Neural crest cell (in vitro differentiated cells): ENCODE data around the gene CNTN5. TPM values are rescaled to one million over a fixed set of nuclear protein-coding genes. Genes with fewer than 3 reads are reported as not detected.
"Not testable (repeated sequence)": the region's sequence is repeated elsewhere in the genome, so short reads cannot be mapped to it uniquely, and the experiment has no call there.

Experiments used
- DNase-seq: peaks from one replicate; pipeline ENCODE4 v3.0.0; 2021; ENCODE audit warnings: low read depth, mixed read lengths, low spot score
- H3K27ac Mint-ChIP-seq: one replicate; pipeline ENCODE4 v1.8.0; 2021; ENCODE audit warnings: mild to moderate bottlenecking, mixed read lengths; ENCODE audit not compliant: unreplicated experiment
- H3K27me3 Mint-ChIP-seq: 2 replicates; pipeline ENCODE4 v1.8.0; 2021; ENCODE audit warnings: low read depth, mild to moderate bottlenecking, mixed read lengths
- H3K36me3 Mint-ChIP-seq: 2 replicates; pipeline ENCODE4 v1.8.0; 2021; ENCODE audit warnings: low read depth, mild to moderate bottlenecking, mixed read lengths
- H3K4me1 Mint-ChIP-seq: 2 replicates; pipeline ENCODE4 v1.8.0; 2021; ENCODE audit warnings: mixed read lengths
- H3K4me3 Mint-ChIP-seq: one replicate; pipeline ENCODE4 v1.8.0; 2021; ENCODE audit warnings: mild to moderate bottlenecking, mixed read lengths
- H3K9me3 Mint-ChIP-seq: 2 replicates; pipeline ENCODE4 v1.8.0; 2021; ENCODE audit warnings: mixed read lengths
- total RNA-seq: library from RNA; stranded (reverse); gene quantifications from 2 replicates; pipeline ENCODE4 v1.2.1, GENCODE V29; 2021
- TF ChIP-seq, protein P1 (sequence below): fragments of 200-600 bp; sonication (generic); conservative IDR thresholded peaks from 2 replicates; pipeline ENCODE4 v1.5.0; 2021; ENCODE audit warnings: antibody characterized with exemption, mild to moderate bottlenecking

CNTN5 gene
- total RNA-seq, 1 donor from 2014 or later = not detected

GRCh38 chr11:99281331-99281730, 260.6 kb downstream of the CNTN5 start:
- Mint-ChIP-seq H3K4me1 (peaks cover 17% of the 10 kb centered on the region), H3K36me3 (no peaks in the 10 kb centered on the region), H3K27ac (no peak overlapping the region), H3K9me3 (no peaks in the 10 kb centered on the region), H3K4me3 (no peak overlapping the region), H3K27me3 (no peaks in the 10 kb centered on the region)
- TF ChIP-seq, protein P1, sequence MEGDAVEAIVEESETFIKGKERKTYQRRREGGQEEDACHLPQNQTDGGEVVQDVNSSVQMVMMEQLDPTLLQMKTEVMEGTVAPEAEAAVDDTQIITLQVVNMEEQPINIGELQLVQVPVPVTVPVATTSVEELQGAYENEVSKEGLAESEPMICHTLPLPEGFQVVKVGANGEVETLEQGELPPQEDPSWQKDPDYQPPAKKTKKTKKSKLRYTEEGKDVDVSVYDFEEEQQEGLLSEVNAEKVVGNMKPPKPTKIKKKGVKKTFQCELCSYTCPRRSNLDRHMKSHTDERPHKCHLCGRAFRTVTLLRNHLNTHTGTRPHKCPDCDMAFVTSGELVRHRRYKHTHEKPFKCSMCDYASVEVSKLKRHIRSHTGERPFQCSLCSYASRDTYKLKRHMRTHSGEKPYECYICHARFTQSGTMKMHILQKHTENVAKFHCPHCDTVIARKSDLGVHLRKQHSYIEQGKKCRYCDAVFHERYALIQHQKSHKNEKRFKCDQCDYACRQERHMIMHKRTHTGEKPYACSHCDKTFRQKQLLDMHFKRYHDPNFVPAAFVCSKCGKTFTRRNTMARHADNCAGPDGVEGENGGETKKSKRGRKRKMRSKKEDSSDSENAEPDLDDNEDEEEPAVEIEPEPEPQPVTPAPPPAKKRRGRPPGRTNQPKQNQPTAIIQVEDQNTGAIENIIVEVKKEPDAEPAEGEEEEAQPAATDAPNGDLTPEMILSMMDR = no peak
- no peak for DNase-seq

GRCh38 chr11:99297925-99298324, 277.2 kb downstream of the CNTN5 start:
- not testable (repeated sequence) for H3K27me3 Mint-ChIP-seq, H3K9me3 Mint-ChIP-seq, H3K27ac Mint-ChIP-seq, DNase-seq, H3K4me1 Mint-ChIP-seq, H3K4me3 Mint-ChIP-seq, H3K36me3 Mint-ChIP-seq

DNA sequence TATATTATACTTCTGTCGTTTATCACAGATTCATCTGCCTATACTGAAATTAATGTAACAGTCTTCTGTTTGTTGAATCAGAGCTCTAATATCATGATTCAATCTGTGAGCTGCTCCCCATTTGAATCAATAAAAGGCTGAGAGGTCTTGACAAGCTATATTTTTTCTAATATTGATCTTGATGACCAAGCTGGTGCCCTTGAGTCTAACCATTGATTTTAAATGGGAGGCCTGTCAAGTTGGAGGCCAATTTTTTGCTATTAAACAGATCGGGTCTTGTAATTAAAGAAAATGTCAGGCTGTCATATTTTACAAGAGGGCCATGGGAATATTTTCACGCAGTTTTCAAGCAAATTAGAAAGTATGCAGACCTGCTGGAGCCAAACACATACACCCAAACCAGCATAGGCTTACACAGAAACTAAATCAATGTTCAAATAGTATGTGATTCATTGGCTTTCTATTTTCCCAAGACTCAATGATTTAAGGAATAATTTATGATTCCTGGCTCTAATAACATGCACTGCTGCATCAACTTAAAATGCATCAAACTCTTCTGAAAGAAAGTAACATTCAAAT, 286.9 kb downstream of the CNTN5 start:
- Mint-ChIP-seq H3K36me3 (no peaks in the 10 kb centered on the region), H3K4me3 (no peak overlapping the region), H3K27me3 (no peaks in the 10 kb centered on the region), H3K9me3 (no peaks in the 10 kb centered on the region), H3K4me1 (no peaks in the 10 kb centered on the region), H3K27ac (no peak overlapping the region)
- TF ChIP-seq, protein P1 = no peak
- DNase-seq = no peak

- no peak overlapping the region for H3K27ac Mint-ChIP-seq
- TF ChIP-seq, protein P1 = no peak
- H3K27me3 Mint-ChIP-seq = no peaks in the 10 kb centered on the region
Observed at GRCh38 chr11:99311870-99312269, 291.1 kb downstream of the CNTN5 start.

GRCh38 chr11:99316776-99317520, 296.2 kb downstream of the CNTN5 start:
- TF ChIP-seq, protein P1 = no peak
- Mint-ChIP-seq H3K4me1 (no peaks in the 10 kb centered on the region), H3K27ac (no peak overlapping the region), H3K27me3 (no peaks in the 10 kb centered on the region), H3K4me3 (no peak overlapping the region), H3K36me3 (no peaks in the 10 kb centered on the region), H3K9me3 (no peaks in the 10 kb centered on the region)
- DNase-seq = no peak

More at GRCh38 chr11:99311870-99312269, 291.1 kb downstream of the CNTN5 start:
- DNase-seq = no peak
- no peak overlapping the region for H3K4me3 Mint-ChIP-seq
- no peaks in the 10 kb centered on the region for H3K36me3 Mint-ChIP-seq
- H3K4me1 Mint-ChIP-seq = no peaks in the 10 kb centered on the region
- H3K9me3 Mint-ChIP-seq = no peaks in the 10 kb centered on the region

DNA sequence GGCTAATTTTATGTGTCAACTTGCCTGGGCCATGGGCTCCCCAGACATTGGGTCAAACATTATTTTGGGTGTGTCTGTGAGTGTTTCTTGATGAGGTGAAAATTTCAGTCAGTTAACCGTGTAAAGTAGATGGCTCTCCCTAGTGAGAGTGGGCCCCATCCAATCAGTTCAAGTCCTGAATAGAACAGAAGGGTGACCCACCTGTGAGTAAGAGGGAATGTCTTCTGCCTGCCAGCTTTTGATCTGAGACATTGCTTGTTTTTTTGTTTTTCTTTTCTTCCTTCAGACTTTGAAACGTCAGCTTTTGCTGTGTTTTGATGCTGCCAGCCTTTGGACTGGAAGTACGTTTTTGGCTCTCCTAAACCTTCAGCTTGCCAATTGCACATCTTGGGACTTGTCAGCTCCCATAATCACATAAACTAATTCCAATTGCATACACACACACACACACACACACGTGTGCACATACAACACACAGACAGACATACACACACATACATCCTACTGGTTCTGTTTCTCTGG, 300.1 kb downstream of the CNTN5 start:
- TF ChIP-seq, protein P1 = no peak
- H3K4me3 Mint-ChIP-seq = no peak overlapping the region

More for the DNA sequence above, 300.1 kb downstream of the CNTN5 start:
- Mint-ChIP-seq H3K27me3 (no peaks in the 10 kb centered on the region), H3K4me1 (no peaks in the 10 kb centered on the region), H3K36me3 (no peaks in the 10 kb centered on the region), H3K27ac (no peak overlapping the region), H3K9me3 (no peaks in the 10 kb centered on the region)
- no peak for DNase-seq
